ENCODE data around the gene PPP1R14C. TPM values are rescaled to one million over a fixed set of nuclear protein-coding genes. Genes with fewer than 3 reads are reported as not detected.

PPP1R14C gene
- total and polyA plus RNA-seq, 10 of the 15 experiments (the other 5 are each of a cell fraction or from before 2014, with no cell fraction given) = 0.07 to 1.6 (median 0.13) TPM; not detected in 4

GRCh38 chr6:150298030-150298380 is 155.2 kb downstream of the PPP1R14C start:
- ATAC-seq (no peak), FAIRE-seq (no peak), DNase-seq (ENCODE audit: low read depth, low spot score) (no peak)
- no peak for TF ChIP-seq BCL3 (IDR thresholded peaks at IDR 0.05; ENCODE audit: borderline replicate concordance, insufficient read depth, low read depth, low read length, poor library complexity, severe bottlenecking)
- TF ChIP-seq USF2 (IDR thresholded peaks at IDR 0.05; ENCODE audit: borderline replicate concordance, low read depth, low read length) = no peak
- TF ChIP-seq ZBTB40 (IDR thresholded peaks at IDR 0.05; ENCODE audit: borderline replicate concordance) = no peak
- TF ChIP-seq LARP7 (IDR thresholded peaks at IDR 0.05) = no peak
- no peak for TF ChIP-seq CEBPB (IDR thresholded peaks at IDR 0.05; ENCODE audit: borderline replicate concordance in 1 of 2, low read depth in 2 of 2, low read length in 2 of 2)
- TF ChIP-seq KDM1A (IDR thresholded peaks at IDR 0.05; ENCODE audit: borderline replicate concordance) = no peak
- no peak for TF ChIP-seq ZBTB33 (IDR thresholded peaks at IDR 0.05)
- no peak for TF ChIP-seq GATAD2B (conservative IDR thresholded peaks at IDR 0.05; ENCODE audit: low read depth)
- TF ChIP-seq STAT1 (conservative IDR thresholded peaks at IDR 0.05) = no peak
- TF ChIP-seq BCLAF1 (IDR thresholded peaks at IDR 0.05) = no peak
- TF ChIP-seq RAD21 (IDR thresholded peaks at IDR 0.05; ENCODE audit: insufficient read depth, low read depth, low read length) = no peak
- no peak for TF ChIP-seq YY1 (IDR thresholded peaks at IDR 0.05; ENCODE audit: low read depth, low read length)
- TF ChIP-seq SMAD5 (IDR thresholded peaks at IDR 0.05; ENCODE audit: low read depth) = no peak
- Histone ChIP-seq H3K27ac (ENCODE audit: control insufficient read depth, insufficient read depth) (no peak overlapping the region), H4K20me1 (ENCODE audit: control insufficient read depth, insufficient read depth) (no peaks in the 10 kb centered on the region), H3K4me3 (no peak overlapping the region), H3K4me2 (ENCODE audit: control insufficient read depth, insufficient read depth) (no peak overlapping the region), H3K4me1 (ENCODE audit: control insufficient read depth, insufficient read depth, low read length) (no peaks in the 10 kb centered on the region), H3K9ac (ENCODE audit: control insufficient read depth, insufficient read depth, low read length) (no peak overlapping the region), H3K27me3 (replicated peaks in 1 of 2; ENCODE audit: control insufficient read depth in 2 of 2, insufficient read depth in 2 of 2, low read length in 1 of 2) (no peaks in the 10 kb centered on the region; a peak in 1 of 4 replicates), H3K36me3 (ENCODE audit: control insufficient read depth in 2 of 2, insufficient read depth in 2 of 2, low read length in 1 of 2) (no peaks in the 10 kb centered on the region), H3K9me3 (replicated peaks; ENCODE audit: control insufficient read depth, insufficient read depth, low read length) (peaks cover 7% of the 10 kb centered on the region; the same call in 2 of the 3 replicates), H2AFZ (ENCODE audit: control insufficient read depth, low read depth, low read length) (no peak overlapping the region), H3K79me2 (ENCODE audit: control insufficient read depth, insufficient read depth, low read length) (no peaks in the 10 kb centered on the region)
- POLR2A ChIA-PET = no interaction called here
- in situ Hi-C loops (cut with MboI) = no loop called here
- CTCF ChIA-PET = interaction anchor here (0.6 to 0.9 kb wide), 2 partner anchors 55 to 98 kb away, joined by 3 read pairs; no protein-coding TSS in a partner anchor
- WGBS (ENCODE audit: insufficient coverage, insufficient replicate concordance, low lambda C conversion rate, missing lambda C conversion rate) = 60% methylated on average over 2 of the region's 2 CpGs
- RAD21 ChIA-PET (ENCODE audit: unreplicated experiment) = no interaction called here
- intact Hi-C loops (cut with micrococcal nuclease; ENCODE audit: unreplicated experiment) = no loop called here
- SMC1A ChIA-PET (ENCODE audit: uncharacterized antibody, unreplicated experiment) = no interaction called here
- no TSS peak for BruUV-seq (replicated peaks)

All from GM12878 (cell line).